ENCODE results near the gene SEC14L1. TPM values are rescaled to one million over a fixed set of nuclear protein-coding genes. Genes with fewer than 3 reads are reported as not detected.

Gene SEC14L1
- total and polyA plus RNA-seq, 5 donors, result 39.6 to 58.4 (median 49.1) TPM

GRCh38 chr17:77180503-77181357 lies 40.0 kb downstream of the SEC14L1 start:
- no peak overlapping the region for H3K27ac ChIP-seq (ENCODE audit: low read length)
- WGBS, result 74% methylated on average over 16 of the region's 16 CpGs
- DNase-seq (no peak), ATAC-seq (no peak)
- H3K4me1 ChIP-seq (ENCODE audit: control insufficient read depth, insufficient read depth, low read length), result peaks cover 13% of the 10 kb centered on the region
- H3K4me3 ChIP-seq (ENCODE audit: low read length), result no peak overlapping the region
- no peaks in the 10 kb centered on the region for H3K9me3 ChIP-seq (ENCODE audit: control insufficient read depth, low read length)
- intact Hi-C loops (cut with DNase I), result loop anchor here in 1 of 4 donors (5.0 kb wide), 1 partner anchor 33 kb away; no protein-coding TSS in a partner anchor
- H3K27me3 ChIP-seq (ENCODE audit: control insufficient read depth, insufficient read depth), result no peaks in the 10 kb centered on the region

GRCh38 chr17:77182205-77183172 lies 41.7 kb downstream of the SEC14L1 start:
- peaks cover 19% of the 10 kb centered on the region for H3K4me1 ChIP-seq (ENCODE audit: control insufficient read depth, insufficient read depth, low read length)
- peak in 1 of 2 donors; percentile 31 for ATAC-seq
- H3K27ac ChIP-seq (ENCODE audit: low read length), result peak overlapping the region; percentile 59
- DNase-seq, result no peak
- 66% methylated on average over 16 of the region's 16 CpGs for WGBS
- H3K4me3 ChIP-seq (ENCODE audit: low read length), result no peak overlapping the region
- no peaks in the 10 kb centered on the region for H3K27me3 ChIP-seq (ENCODE audit: control insufficient read depth, insufficient read depth)
- intact Hi-C loops (cut with DNase I), result loop anchor here in 1 of 4 donors (5.0 kb wide), 1 partner anchor 35 kb away; no protein-coding TSS in a partner anchor
- no peaks in the 10 kb centered on the region for H3K9me3 ChIP-seq (ENCODE audit: control insufficient read depth, low read length)

- intact Hi-C loops (cut with DNase I), result loop anchor here in 1 of 4 donors (5.0 kb wide), 1 partner anchor 37 kb away; no protein-coding TSS in a partner anchor
- ATAC-seq (no peak), DNase-seq (no peak)
- H3K27ac ChIP-seq (ENCODE audit: low read length), result no peak overlapping the region
- H3K27me3 ChIP-seq (ENCODE audit: control insufficient read depth, insufficient read depth), result no peaks in the 10 kb centered on the region
- no peaks in the 10 kb centered on the region for H3K9me3 ChIP-seq (ENCODE audit: control insufficient read depth, low read length)
- 53% methylated on average over 4 of the region's 4 CpGs for WGBS
- H3K4me1 ChIP-seq (ENCODE audit: control insufficient read depth, insufficient read depth, low read length), result peaks cover 16% of the 10 kb centered on the region
- no peak overlapping the region for H3K4me3 ChIP-seq (ENCODE audit: low read length)
These were observed 43.7 kb downstream of the SEC14L1 start for GRCh38 chr17:77184474-77184873.

GRCh38 chr17:77185137-77185536 lies 44.4 kb downstream of the SEC14L1 start:
- Histone ChIP-seq H3K27ac (ENCODE audit: low read length) (peak overlapping the region; percentile 54), H3K4me3 (ENCODE audit: low read length) (no peak overlapping the region)

GRCh38 chr17:77186141-77186604 lies 45.4 kb downstream of the SEC14L1 start:
- H3K4me1 ChIP-seq (ENCODE audit: control insufficient read depth, insufficient read depth, low read length), result peaks cover 16% of the 10 kb centered on the region
- peak; percentile 69 to 73 for ATAC-seq
- DNase-seq, result peak; percentile 48 to 69 (median 69)

More at GRCh38 chr17:77185137-77185536, 44.4 kb downstream of the SEC14L1 start:
- H3K9me3 ChIP-seq (ENCODE audit: control insufficient read depth, low read length), result no peaks in the 10 kb centered on the region
- ATAC-seq, result peak; percentile 69 to 71
- DNase-seq, result no peak
- peaks cover 16% of the 10 kb centered on the region for H3K4me1 ChIP-seq (ENCODE audit: control insufficient read depth, insufficient read depth, low read length)
- no peaks in the 10 kb centered on the region for H3K27me3 ChIP-seq (ENCODE audit: control insufficient read depth, insufficient read depth)
- WGBS, result 41% methylated on average over 7 of the region's 7 CpGs
- intact Hi-C loops (cut with DNase I), result no loop called here

GRCh38 chr17:77188084-77189066 lies 47.6 kb downstream of the SEC14L1 start:
- Histone ChIP-seq H3K27ac (ENCODE audit: low read length) (no peak overlapping the region), H3K27me3 (ENCODE audit: control insufficient read depth, insufficient read depth) (no peaks in the 10 kb centered on the region), H3K9me3 (ENCODE audit: control insufficient read depth, low read length) (no peaks in the 10 kb centered on the region), H3K4me3 (ENCODE audit: low read length) (no peak overlapping the region), H3K4me1 (ENCODE audit: control insufficient read depth, insufficient read depth, low read length) (peaks cover 14% of the 10 kb centered on the region)
- intact Hi-C loops (cut with DNase I), result no loop called here
- DNase-seq (no peak), ATAC-seq (no peak)
- 84% methylated on average over 17 of the region's 17 CpGs for WGBS

More at GRCh38 chr17:77186141-77186604, 45.4 kb downstream of the SEC14L1 start:
- no peaks in the 10 kb centered on the region for H3K27me3 ChIP-seq (ENCODE audit: control insufficient read depth, insufficient read depth)
- intact Hi-C loops (cut with DNase I), result no loop called here
- no peaks in the 10 kb centered on the region for H3K9me3 ChIP-seq (ENCODE audit: control insufficient read depth, low read length)
- H3K27ac ChIP-seq (ENCODE audit: low read length), result peak overlapping the region; percentile 32
- no peak overlapping the region for H3K4me3 ChIP-seq (ENCODE audit: low read length)
- WGBS, result 34% methylated on average over 13 of the region's 13 CpGs

- ATAC-seq (no peak), DNase-seq (no peak)
- no peak overlapping the region for H3K27ac ChIP-seq (ENCODE audit: low read length)
- H3K27me3 ChIP-seq (ENCODE audit: control insufficient read depth, insufficient read depth), result no peaks in the 10 kb centered on the region
- H3K4me3 ChIP-seq (ENCODE audit: low read length), result no peak overlapping the region
- WGBS, result 68% methylated on average over 2 of the region's 2 CpGs
- peaks cover 12% of the 10 kb centered on the region for H3K4me1 ChIP-seq (ENCODE audit: control insufficient read depth, insufficient read depth, low read length)
- intact Hi-C loops (cut with DNase I), result no loop called here
- H3K9me3 ChIP-seq (ENCODE audit: control insufficient read depth, low read length), result no peaks in the 10 kb centered on the region
These were observed 48.4 kb downstream of the SEC14L1 start for GRCh38 chr17:77189148-77189547.

- no peaks in the 10 kb centered on the region for H3K9me3 ChIP-seq (ENCODE audit: control insufficient read depth, low read length)
- no peak overlapping the region for H3K27ac ChIP-seq (ENCODE audit: low read length)
- H3K4me3 ChIP-seq (ENCODE audit: low read length), result no peak overlapping the region
- intact Hi-C loops (cut with DNase I), result no loop called here
- ATAC-seq (no peak), DNase-seq (no peak)
- no peaks in the 10 kb centered on the region for H3K27me3 ChIP-seq (ENCODE audit: control insufficient read depth, insufficient read depth)
- WGBS, result 83% methylated on average over 11 of the region's 11 CpGs
- peaks cover 6% of the 10 kb centered on the region for H3K4me1 ChIP-seq (ENCODE audit: control insufficient read depth, insufficient read depth, low read length)
These were observed 49.8 kb downstream of the SEC14L1 start for GRCh38 chr17:77190576-77190975.

GRCh38 chr17:77191244-77191643 lies 50.5 kb downstream of the SEC14L1 start:
- Histone ChIP-seq H3K27me3 (ENCODE audit: control insufficient read depth, insufficient read depth) (no peaks in the 10 kb centered on the region), H3K27ac (ENCODE audit: low read length) (no peak overlapping the region), H3K9me3 (ENCODE audit: control insufficient read depth, low read length) (no peaks in the 10 kb centered on the region), H3K4me3 (ENCODE audit: low read length) (no peak overlapping the region), H3K4me1 (ENCODE audit: control insufficient read depth, insufficient read depth, low read length) (peaks cover 2% of the 10 kb centered on the region)
- DNase-seq (no peak), ATAC-seq (no peak)
- intact Hi-C loops (cut with DNase I), result no loop called here
- WGBS, result 79% methylated on average over 11 of the region's 11 CpGs

- intact Hi-C loops (cut with DNase I), result no loop called here
- no peaks in the 10 kb centered on the region for H3K4me1 ChIP-seq (ENCODE audit: control insufficient read depth, insufficient read depth, low read length)
- WGBS, result 76% methylated on average over 3 of the region's 3 CpGs
- H3K27me3 ChIP-seq (ENCODE audit: control insufficient read depth, insufficient read depth), result no peaks in the 10 kb centered on the region
- no peak overlapping the region for H3K4me3 ChIP-seq (ENCODE audit: low read length)
- DNase-seq (no peak), ATAC-seq (no peak)
- no peaks in the 10 kb centered on the region for H3K9me3 ChIP-seq (ENCODE audit: control insufficient read depth, low read length)
- no peak overlapping the region for H3K27ac ChIP-seq (ENCODE audit: low read length)
These were observed 52.9 kb downstream of the SEC14L1 start for GRCh38 chr17:77193653-77194052.
